GM23248 (cell line): ENCODE results near the gene KCNMA1.

Source experiments
- EZH2 ChIP-seq: fragments of 200-600 bp; sonication (generic); IDR thresholded peaks from 2 replicates; pipeline ENCODE4 v1.6.1; 2018; ENCODE audit warnings: antibody characterized with exemption, mild to moderate bottlenecking; ENCODE audit not compliant: insufficient read depth, poor library complexity, severe bottlenecking
- EZH2phosphoT487 ChIP-seq: fragments of 200-600 bp; sonication (generic); IDR thresholded peaks from 2 replicates; pipeline ENCODE4 v1.6.1; 2018; ENCODE audit warnings: antibody characterized with exemption, moderate library complexity, mild to moderate bottlenecking, low read depth; ENCODE audit not compliant: insufficient read depth

DNA sequence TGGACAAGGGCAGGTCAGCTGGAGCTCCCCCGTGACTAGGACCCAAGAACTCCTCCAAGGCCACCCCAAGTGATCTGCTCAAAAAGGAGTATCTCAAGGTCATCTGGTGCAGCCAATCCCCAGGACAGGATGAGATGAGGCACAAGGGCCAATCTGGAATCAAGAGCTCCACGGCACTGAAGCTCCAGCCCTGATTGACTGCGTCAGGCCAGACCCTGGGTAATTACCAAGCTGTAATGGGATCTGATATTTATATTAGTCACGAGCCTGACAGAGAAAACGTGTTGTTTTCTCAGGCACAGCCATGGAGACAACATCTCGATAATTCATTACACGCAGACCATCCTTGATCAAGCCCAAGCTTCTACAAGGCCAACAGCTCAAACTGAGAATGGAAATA is 4.2 kb downstream of the KCNMA1 start:
- TF ChIP-seq EZH2phosphoT487 (no peak), EZH2 (no peak)
